CD4-positive, alpha-beta T cell (primary cell): Measurements from ENCODE around the gene NUB1. TPM values are rescaled to one million over a fixed set of nuclear protein-coding genes. Genes with fewer than 3 reads are reported as not detected.

ENCODE experiments used
- ATAC-seq: fragments of 200-7000 bp; cut with Tn5 transposase; one replicate; pipeline ENCODE4 v1.10.0; 2022; ENCODE audit warnings: mild to moderate bottlenecking; ENCODE audit not compliant: poor library complexity
- CTCF ChIA-PET: fragments of 350-600 bp; sonication (Branson Sonifier 250); formaldehyde crosslinking; loops from one replicate; lab custom pipeline; 2021; ENCODE audit warnings: antibody characterized with exemption, inconsistent platforms; lab: Charles Lee
- POLR2A ChIA-PET: fragments of 350-600 bp; sonication (Branson Sonifier 250); formaldehyde crosslinking; loops from one replicate; lab custom pipeline; 2021; ENCODE audit warnings: antibody characterized with exemption, inconsistent platforms; lab: Charles Lee
- DNase-seq, 14 experiments: peaks; one replicate each; pipeline ENCODE4 v3.0.0-alpha.2; 2013 to 2020; ENCODE audit warnings: mixed read lengths in 2 of 14
- H3K27ac ChIP-seq, 2 donors: one replicate each; pipeline versions ENCODE4 v1.5.1 to v1.7.0; 2013; ENCODE audit warnings: low read length in 2 of 2, low read depth in 1 of 2, mild to moderate bottlenecking in 1 of 2
- H3K27me3 ChIP-seq, 2 experiments: 1 replicate in 1 of 2; 2 replicates in 1 of 2; pipeline versions ENCODE4 v1.6.1 to v1.7.0; 2013; ENCODE audit warnings: low read length in 2 of 2, control low read depth in 1 of 2, mild to moderate bottlenecking in 1 of 2, moderate library complexity in 1 of 2; ENCODE audit not compliant: insufficient read depth in 2 of 2, control insufficient read depth in 1 of 2
- H3K36me3 ChIP-seq: one replicate; pipeline ENCODE4 v1.6.1; 2013; ENCODE audit warnings: low read length, control low read depth; ENCODE audit not compliant: insufficient read depth
- H3K4me1 ChIP-seq: one replicate; pipeline ENCODE4 v1.6.1; 2013; ENCODE audit warnings: low read length, control low read depth; ENCODE audit not compliant: insufficient read depth
- H3K4me3 ChIP-seq: one replicate; pipeline ENCODE4 v1.5.1; 2013; ENCODE audit warnings: mild to moderate bottlenecking, low read length, moderate library complexity
- H3K9me3 ChIP-seq, 2 experiments: 1 replicate in 1 of 2; 2 replicates in 1 of 2; pipeline versions ENCODE4 v1.6.1 to v1.7.0; 2013; ENCODE audit warnings: low read length in 2 of 2, mild to moderate bottlenecking in 2 of 2, control low read depth in 1 of 2, moderate library complexity in 1 of 2; ENCODE audit not compliant: control insufficient read depth in 1 of 2, insufficient read depth in 1 of 2
- H3K27ac Mint-ChIP-seq: one replicate; pipeline ENCODE4 v1.8.0; 2020; ENCODE audit warnings: mixed read lengths
- H3K27me3 Mint-ChIP-seq: one replicate; pipeline ENCODE4 v1.8.0; 2021; ENCODE audit warnings: mixed read lengths
- H3K36me3 Mint-ChIP-seq: one replicate; pipeline ENCODE4 v1.8.0; 2021; ENCODE audit warnings: low read depth, mixed read lengths
- H3K4me1 Mint-ChIP-seq: one replicate; pipeline ENCODE4 v1.8.0; 2021; ENCODE audit warnings: low read depth, mixed read lengths
- H3K4me3 Mint-ChIP-seq: one replicate; pipeline ENCODE4 v1.8.0; 2020; ENCODE audit warnings: mild to moderate bottlenecking, mixed read lengths
- H3K9me3 Mint-ChIP-seq: one replicate; pipeline ENCODE4 v1.8.0; 2020; ENCODE audit warnings: mixed read lengths
- intact Hi-C, 2 experiments: fragments of 100-400 bp; cut with DNase I in 1 of 2; cut with micrococcal nuclease in 1 of 2; formaldehyde crosslinking; loops; one replicate each; pipeline versions ENCODE4 v1.15.1 to v1.9.0; 2023 to 2025; cut with DNase I, micrococcal nuclease
- total RNA-seq, 174 experiments: library from RNA in 2 of 174; stranded (reverse) in 2 of 174; gene quantifications; one replicate each; pipeline ENCODE4 v1.2.3 and lab custom pipeline; 2021 to 2026
- TF ChIP-seq, protein P1 (sequence below): fragments of 200-600 bp; IDR thresholded peaks from one replicate; pipeline ENCODE4 v1.8.0; 2022; ENCODE audit warnings: antibody characterized with exemption, mild to moderate bottlenecking

The NUB1 gene
- total RNA-seq, 2 experiments from 2014 or later: 86.0 to 90.4 TPM

DNA sequence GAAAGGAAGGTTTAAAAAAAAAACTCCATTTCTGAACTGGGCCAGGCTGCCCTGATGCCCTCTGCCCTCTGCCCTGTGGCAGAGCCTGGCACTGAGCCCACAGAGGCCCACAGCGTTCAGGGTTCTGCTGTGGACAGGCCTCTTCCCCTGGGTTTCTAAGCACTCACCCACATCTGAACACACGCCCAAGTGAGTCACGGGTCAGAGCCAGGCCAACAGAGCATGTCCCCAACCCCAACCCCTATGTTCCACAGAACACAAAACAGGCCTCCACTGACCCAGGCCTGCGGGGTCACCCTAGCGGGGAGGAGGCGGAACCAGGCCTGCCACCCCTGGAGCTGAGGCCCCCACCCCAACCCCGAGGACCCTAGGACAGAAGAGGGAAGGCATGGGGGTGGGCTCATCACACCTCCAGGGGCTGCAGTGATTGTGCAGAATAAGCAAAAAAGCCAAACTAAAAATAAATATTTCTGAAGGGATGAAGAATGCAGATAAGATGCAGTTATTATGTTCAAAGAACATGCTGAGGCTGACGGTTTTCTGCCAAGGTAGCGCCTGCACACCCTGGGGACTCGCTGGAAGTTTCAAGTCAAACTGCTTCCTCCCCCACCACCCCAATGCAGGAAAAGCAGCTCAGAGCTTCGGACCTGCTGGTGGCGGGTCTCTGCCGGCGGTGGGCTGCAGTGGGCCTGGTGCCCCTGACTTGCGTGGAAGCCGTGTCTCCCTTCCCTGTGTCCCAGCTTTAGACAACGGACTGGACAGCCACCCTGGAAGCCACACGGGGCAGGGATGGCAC, 62.8 kb downstream of the NUB1 start:
- Mint-ChIP-seq H3K36me3 (peaks cover 4% of the 10 kb centered on the region), H3K27me3 (peaks cover 10% of the 10 kb centered on the region), H3K4me1 (peaks cover 8% of the 10 kb centered on the region), H3K27ac (no peak overlapping the region), H3K4me3 (no peak overlapping the region), H3K9me3 (no peaks in the 10 kb centered on the region)
- TF ChIP-seq, protein P1, sequence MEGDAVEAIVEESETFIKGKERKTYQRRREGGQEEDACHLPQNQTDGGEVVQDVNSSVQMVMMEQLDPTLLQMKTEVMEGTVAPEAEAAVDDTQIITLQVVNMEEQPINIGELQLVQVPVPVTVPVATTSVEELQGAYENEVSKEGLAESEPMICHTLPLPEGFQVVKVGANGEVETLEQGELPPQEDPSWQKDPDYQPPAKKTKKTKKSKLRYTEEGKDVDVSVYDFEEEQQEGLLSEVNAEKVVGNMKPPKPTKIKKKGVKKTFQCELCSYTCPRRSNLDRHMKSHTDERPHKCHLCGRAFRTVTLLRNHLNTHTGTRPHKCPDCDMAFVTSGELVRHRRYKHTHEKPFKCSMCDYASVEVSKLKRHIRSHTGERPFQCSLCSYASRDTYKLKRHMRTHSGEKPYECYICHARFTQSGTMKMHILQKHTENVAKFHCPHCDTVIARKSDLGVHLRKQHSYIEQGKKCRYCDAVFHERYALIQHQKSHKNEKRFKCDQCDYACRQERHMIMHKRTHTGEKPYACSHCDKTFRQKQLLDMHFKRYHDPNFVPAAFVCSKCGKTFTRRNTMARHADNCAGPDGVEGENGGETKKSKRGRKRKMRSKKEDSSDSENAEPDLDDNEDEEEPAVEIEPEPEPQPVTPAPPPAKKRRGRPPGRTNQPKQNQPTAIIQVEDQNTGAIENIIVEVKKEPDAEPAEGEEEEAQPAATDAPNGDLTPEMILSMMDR: no peak
- CTCF ChIA-PET: no interaction called here
- peaks cover 0 to 4% of the 10 kb centered on the region in 2 experiments for H3K9me3 ChIP-seq
- ATAC-seq (no peak), DNase-seq (peak in 3 of 14 experiments; percentile 34 to 57 (median 46))
- no peak overlapping the region for H3K27ac ChIP-seq
- H3K27me3 ChIP-seq: peaks cover 0 to 3% of the 10 kb centered on the region in 2 experiments
- no peak overlapping the region for H3K4me3 ChIP-seq
- intact Hi-C loops: loop anchor here in 1 of 2 experiments (5.0 kb wide), 1 partner anchor 37 kb away; no protein-coding TSS in a partner anchor
- POLR2A ChIA-PET: interaction anchor here (0.5 kb wide), 1 partner anchor 39 kb away, joined by 3 read pairs; no protein-coding TSS in a partner anchor
- no peaks in the 10 kb centered on the region for H3K36me3 ChIP-seq
- H3K4me1 ChIP-seq: peaks cover 51% of the 10 kb centered on the region

DNA sequence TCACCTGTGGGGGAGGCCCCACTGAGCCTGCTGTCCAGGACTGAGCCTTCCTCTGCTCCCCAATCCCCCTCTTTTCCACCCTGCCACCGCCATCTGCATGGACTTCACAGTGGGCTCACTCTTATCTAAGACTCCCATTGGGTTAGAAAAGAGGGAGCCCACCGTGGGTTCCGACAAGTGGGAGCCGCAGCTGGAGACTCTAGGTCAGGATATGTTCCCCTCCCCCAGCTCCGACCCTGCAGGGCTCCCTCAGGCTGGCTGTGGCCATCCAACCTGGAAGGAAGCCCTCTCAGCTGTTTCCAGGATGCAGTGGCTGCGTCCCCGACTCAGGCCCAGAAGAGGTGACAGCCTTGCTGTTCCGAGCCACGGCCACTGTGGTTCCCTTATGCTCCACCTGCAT, 63.4 kb downstream of the NUB1 start:
- TF ChIP-seq, protein P1: no peak
- Mint-ChIP-seq H3K4me3 (no peak overlapping the region), H3K36me3 (peaks cover 4% of the 10 kb centered on the region), H3K27ac (no peak overlapping the region), H3K27me3 (peaks cover 10% of the 10 kb centered on the region), H3K4me1 (peaks cover 8% of the 10 kb centered on the region), H3K9me3 (no peaks in the 10 kb centered on the region)
- no peak for DNase-seq
- Histone ChIP-seq H3K9me3 (peaks cover 0 to 4% of the 10 kb centered on the region in 2 experiments), H3K4me3 (no peak overlapping the region), H3K4me1 (peaks cover 51% of the 10 kb centered on the region), H3K36me3 (no peaks in the 10 kb centered on the region), H3K27ac (no peak overlapping the region), H3K27me3 (peaks cover 6 to 7% of the 10 kb centered on the region in 2 experiments)
- ATAC-seq: no peak
- ChIA-PET CTCF (no interaction called here), POLR2A (interaction anchor here (0.5 kb wide), 1 partner anchor 38 kb away, joined by 3 read pairs; no protein-coding TSS in a partner anchor)
- intact Hi-C loops: loop anchor here in 1 of 2 experiments (5.0 kb wide), 1 partner anchor 38 kb away; no protein-coding TSS in a partner anchor

DNA sequence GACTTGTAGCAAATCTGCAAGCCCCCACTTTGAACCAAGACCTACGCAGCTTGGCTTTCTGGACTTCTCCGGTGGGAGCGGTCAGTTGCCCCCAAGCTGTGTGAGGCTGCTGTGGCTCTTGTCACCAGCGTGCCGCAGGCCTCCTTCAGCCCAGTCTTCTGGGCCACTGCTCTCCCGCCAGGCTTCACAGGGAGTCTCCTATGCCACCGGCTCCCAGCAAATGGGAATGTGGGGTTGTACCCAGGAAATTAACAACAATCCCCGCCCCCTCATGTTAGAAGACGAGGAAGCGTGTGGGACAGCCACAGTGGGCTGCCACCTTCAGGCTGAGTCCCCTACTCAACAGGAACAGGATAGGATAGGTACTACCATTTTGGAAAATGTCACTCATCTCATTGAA, 64.0 kb downstream of the NUB1 start:
- Histone ChIP-seq H3K4me1 (peaks cover 52% of the 10 kb centered on the region), H3K27me3 (peaks cover 12 to 13% of the 10 kb centered on the region in 2 experiments), H3K27ac (no peak overlapping the region), H3K4me3 (no peak overlapping the region), H3K9me3 (peaks cover 0 to 9% of the 10 kb centered on the region in 2 experiments), H3K36me3 (no peaks in the 10 kb centered on the region)
- POLR2A ChIA-PET: no interaction called here
- Mint-ChIP-seq H3K4me1 (peaks cover 9% of the 10 kb centered on the region), H3K27me3 (peaks cover 13% of the 10 kb centered on the region), H3K4me3 (no peak overlapping the region), H3K36me3 (peaks cover 4% of the 10 kb centered on the region), H3K27ac (no peak overlapping the region), H3K9me3 (no peaks in the 10 kb centered on the region)
- intact Hi-C loops: loop anchor here in 1 of 2 experiments (5.0 kb wide), 1 partner anchor 38 kb away; no protein-coding TSS in a partner anchor
- TF ChIP-seq, protein P1: no peak
- CTCF ChIA-PET: interaction anchor here (0.8 kb wide), 1 partner anchor 43 kb away, joined by 3 read pairs; no protein-coding TSS in a partner anchor
- ATAC-seq (no peak), DNase-seq (no peak)
